HG02943 (cell line): ENCODE data around the gene ALDOB.

Experiments used
- ATAC-seq: cut with Tn5 transposase; IDR thresholded peaks from one replicate; pipeline ENCODE4 v1.9.1; 2021; ENCODE audit warnings: mild to moderate bottlenecking, low read depth, moderate library complexity; ENCODE audit not compliant: unreplicated experiment

The ALDOB gene

DNA sequence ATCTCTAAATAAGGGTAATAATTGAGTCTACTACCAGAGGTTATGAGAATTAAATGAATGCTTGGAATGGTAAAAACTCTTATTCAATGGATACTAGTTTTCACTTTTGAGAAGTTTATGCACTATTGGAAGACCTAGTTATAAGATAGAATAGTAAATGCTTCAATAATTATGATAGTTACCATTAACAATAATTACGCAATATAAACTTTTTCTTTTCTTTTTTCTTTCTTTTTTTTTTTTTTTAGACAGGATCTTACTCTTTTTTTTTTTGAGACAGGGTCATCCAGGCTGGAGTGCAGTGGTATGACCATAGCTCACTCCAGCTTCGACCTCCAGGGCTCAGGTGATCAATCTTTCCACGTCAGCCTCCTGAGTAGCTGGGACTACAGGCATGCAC, 6.7 kb downstream of the ALDOB start:
- ATAC-seq, result no peak

GRCh38 chr9:101427957-101428655, 7.5 kb downstream of the ALDOB start:
- peak; percentile 66 for ATAC-seq

- ATAC-seq, result no peak
Observed at GRCh38 chr9:101427358-101427757, 8.2 kb downstream of the ALDOB start.

DNA sequence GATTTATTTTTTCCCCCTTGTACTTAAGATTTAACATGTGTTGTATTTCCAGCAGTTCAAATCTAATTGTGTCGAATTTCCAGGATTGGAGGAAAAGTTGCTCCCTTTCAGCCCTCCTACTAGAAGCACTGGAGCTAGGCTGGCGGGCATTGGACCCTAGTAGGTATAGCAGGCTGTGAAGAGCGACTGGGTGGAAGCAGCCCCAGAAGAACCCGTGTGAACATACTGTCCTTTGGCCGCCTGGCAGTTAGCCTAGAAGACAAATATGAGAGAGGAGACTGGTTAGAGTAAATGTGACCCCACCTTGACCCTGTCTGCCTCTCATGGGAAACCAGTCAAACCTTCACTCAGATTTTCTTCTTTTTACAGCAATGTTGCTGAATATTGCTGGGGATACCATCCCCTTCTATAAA, 13.9 kb downstream of the ALDOB start:
- ATAC-seq, result no peak

DNA sequence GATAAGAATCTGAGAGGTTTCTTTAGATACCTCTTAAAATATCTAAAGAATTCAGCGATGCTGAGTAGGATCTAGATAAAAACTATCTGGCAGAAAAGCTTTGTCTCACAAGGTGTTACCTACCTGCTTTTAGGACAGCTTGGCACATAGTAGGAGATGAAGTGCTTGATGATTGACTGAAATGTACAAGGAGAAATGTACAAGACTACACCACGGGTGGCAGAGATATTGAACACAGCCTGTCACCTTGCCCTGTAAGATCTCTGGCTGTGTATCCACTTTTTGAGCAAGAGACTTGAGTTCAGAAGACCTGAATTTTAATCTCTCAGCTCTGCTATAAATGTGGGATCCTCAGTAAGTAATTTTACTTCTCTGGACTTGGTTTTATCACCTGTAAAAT, 15.7 kb downstream of the ALDOB start:
- ATAC-seq, result no peak

- ATAC-seq, result no peak
Observed at GRCh38 chr9:101418518-101419430, 16.8 kb downstream of the ALDOB start.

GRCh38 chr9:101417977-101418376, 17.6 kb downstream of the ALDOB start:
- ATAC-seq, result no peak

- no peak for ATAC-seq
Observed at GRCh38 chr9:101417389-101417788, 18.2 kb downstream of the ALDOB start.

DNA sequence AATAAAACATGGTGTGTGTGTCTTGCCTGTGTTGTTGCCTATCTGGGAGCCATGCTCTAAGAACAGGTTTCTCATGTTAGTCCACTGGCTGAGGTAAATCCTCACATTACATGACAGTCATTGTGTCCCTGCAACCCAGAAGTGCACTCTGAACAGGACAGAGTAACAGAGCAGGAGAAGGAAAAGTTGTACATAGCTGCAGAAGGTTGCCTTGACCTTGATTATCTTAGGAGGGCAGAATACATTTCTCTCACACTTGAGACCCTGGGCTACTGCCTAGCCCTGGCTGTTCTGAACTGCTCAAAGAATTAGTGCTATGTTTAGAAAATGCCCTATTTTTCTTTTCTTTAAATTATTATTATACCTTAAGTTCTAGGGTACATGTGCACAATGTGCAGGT, 20.0 kb downstream of the ALDOB start:
- no peak for ATAC-seq

DNA sequence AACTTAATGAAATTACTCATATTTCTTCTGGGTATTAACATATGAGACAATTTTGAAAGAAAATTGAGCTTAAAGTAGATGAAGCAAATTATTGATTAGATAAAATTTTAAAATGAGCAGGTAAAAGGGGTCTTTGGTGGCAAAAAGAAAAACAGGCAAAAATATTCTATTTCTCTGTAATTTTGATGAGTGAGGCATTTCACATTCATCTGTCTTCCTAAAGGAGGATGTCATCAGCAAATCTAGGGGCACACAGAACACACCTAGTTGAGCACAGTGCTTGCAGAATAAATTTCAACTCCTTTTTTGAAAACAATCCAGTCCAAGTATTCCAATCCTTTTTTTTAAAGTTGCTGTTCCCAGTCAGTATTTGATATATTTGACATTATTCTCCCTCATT, 20.7 kb downstream of the ALDOB start:
- no peak for ATAC-seq

DNA sequence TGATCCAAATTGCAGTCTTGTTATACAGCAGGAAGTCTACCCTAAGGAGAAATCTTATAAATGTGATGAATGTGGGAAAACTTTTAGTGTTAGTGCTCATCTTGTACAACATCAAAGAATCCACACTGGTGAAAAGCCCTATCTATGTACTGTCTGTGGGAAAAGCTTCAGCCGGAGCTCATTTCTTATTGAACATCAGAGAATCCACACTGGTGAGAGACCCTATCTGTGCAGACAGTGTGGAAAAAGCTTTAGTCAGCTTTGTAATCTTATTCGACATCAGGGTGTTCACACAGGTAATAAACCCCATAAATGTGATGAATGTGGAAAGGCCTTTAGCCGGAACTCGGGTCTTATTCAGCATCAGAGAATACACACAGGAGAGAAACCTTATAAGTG, 26.5 kb downstream of the ALDOB start:
- no peak for ATAC-seq

DNA sequence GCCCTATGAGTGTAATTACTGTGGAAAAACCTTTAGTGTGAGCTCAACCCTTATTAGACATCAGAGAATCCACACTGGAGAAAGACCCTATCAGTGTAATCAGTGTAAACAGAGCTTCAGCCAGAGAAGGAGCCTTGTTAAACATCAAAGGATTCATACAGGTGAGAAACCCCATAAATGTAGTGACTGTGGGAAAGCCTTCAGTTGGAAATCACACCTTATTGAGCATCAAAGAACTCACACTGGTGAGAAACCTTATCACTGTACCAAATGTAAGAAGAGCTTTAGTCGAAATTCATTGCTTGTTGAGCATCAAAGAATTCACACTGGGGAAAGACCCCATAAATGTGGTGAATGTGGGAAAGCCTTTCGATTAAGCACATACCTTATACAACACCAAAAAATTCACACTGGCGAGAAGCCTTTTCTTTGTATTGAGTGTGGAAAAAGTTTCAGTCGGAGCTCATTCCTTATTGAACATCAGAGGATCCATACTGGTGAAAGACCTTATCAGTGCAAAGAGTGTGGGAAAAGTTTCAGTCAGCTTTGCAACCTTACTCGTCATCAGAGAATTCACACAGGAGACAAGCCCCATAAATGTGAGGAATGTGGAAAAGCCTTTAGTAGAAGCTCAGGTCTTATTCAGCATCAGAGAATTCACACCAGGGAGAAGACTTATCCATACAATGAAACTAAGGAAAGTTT, 27.0 kb downstream of the ALDOB start:
- ATAC-seq, result no peak

GRCh38 chr9:101403516-101404285, 31.9 kb downstream of the ALDOB start:
- ATAC-seq, result no peak

DNA sequence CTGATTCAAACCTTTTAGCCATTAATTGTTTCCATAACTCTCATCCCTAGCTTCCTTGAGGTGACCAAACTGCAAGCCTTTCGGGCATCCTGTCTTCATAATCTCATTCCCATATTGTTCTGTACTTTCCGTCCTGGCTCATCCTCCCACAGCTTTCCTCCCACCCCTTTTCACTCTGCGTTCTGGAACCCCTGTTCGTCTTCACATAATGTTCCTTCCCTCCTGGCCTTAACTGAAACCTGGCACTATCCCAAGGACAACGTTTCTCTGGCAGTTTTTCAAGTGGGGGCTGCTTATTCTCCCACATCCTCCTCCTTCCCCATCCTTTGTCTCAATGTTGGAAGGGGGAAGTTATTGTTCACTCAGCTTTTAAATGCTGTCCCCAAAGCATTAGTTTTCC, 35.5 kb downstream of the ALDOB start:
- ATAC-seq, result no peak

DNA sequence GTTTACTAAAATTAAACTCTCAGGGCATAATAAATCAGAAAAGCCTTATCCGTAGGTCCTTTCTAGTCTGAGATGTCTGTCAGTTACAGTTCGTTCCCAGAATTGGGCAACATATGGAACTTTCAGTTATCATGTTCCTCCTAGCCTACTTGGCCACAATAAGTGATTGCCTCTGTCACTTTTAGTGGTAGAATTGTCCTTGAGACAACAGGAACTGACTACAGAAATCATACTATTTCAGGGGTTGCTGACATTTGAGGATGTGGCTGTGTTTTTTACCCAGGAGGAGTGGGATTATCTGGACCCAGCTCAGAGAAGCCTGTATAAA, 36.0 kb downstream of the ALDOB start:
- ATAC-seq, result no peak

DNA sequence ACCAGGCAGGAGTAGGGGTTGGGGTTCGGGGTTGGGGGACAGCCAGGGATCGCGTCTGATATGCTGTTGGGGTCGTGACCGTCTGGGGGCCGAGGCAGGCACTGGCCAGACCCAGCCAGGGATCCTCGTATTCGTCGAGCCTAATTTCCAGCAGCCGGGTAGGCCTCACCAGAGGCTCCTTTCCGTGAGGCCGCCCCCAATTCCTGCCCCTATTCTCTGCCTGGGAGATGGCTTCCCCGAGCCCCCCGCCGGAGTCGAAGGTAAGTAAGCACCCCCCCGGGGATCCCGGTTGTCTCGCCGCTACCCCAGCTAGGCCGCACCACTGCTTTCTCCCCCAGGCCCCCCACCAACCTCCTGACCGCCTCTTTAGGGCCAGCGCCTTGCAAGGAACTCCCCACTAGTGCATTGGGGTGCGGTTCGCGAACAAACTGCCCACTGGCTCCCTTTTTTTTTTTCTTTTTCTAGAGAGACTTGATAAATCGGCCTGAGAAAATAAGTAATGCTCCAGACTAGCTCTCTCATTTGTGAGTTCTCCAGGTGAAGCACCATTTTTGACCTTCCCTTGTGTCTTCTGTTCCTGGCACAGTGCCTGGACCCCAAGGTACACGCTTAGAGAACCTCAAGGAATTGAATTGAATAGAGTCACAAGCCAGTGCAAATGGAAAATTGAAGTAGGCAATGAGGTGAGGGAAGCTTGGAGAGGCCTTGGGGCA, 36.5 kb downstream of the ALDOB start:
- peak; percentile 16 for ATAC-seq

DNA sequence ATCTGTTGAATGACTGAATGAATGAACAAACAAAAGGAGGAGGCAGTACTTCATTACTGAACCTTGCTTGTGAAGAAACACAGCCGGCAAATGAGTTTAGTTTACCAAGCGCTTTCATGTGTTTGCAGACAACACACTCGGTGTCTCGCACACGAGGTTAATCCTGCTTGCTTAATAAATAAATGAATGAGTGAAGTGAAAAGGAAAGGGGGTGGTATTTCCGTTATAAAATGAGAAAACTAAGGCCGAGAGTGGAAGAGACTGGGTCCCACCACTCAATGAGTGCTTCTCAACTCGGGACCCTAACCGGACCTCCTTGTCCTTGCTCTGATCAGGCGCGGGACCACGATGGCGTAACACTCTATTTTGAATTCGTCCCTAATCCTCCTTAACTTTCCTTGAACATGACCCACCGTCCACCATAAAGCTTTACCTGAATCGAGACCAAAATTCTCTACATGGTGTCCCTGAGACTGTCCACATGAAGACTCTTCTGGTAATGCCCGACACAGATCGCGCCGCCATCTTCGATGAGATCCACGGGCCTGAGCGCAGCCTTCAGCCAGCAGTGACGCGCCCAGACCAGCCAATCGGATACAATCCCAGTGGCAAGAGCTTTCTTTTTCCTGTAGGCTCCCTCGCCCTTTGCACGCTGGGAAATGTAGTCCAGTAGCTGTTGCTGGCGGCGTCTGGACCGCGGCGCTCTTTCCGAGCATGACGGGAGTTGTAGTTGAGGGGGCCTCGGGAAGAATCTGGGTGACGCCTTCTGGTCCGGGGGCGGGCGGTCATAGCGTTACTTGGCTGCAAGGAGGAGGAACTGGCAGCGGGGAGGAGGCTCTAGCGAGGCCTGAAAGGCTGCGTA, 37.3 kb downstream of the ALDOB start, which contains the start of the genes MRPL50 and ZNF189:
MRPL50 (minus strand) TSS at position 551 of the 862 bp plus-strand sequence; CDS start at position 525, 26 bp downstream.
ZNF189 (plus strand) TSS at position 784 of the 862 bp plus-strand sequence. CDS start 306 bp downstream, outside the sequence.
- peak; percentile 99 for ATAC-seq

GRCh38 chr9:101397746-101398067, 37.9 kb downstream of the ALDOB start:
- ATAC-seq, result no peak

DNA sequence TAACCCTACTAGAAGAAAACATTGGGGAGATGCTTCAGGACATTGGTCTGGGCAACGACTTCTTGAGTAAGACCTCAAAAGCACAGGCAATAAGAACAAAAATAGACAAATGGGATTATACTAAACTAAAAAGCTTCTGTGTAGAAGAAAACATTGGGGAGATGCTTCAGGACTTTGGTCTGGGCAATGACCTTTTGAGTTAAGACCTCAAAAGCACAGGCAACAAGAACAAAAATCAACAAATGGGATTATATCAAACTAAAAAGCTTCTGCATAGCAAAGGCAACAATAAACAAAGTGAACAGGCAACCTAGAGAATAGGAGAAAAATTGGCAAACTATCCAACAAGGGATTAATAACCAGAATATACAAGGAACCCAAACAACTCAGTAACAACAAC, 40.9 kb downstream of the ALDOB start:
- ATAC-seq, result no peak
